Glutamatergic neuron (in vitro differentiated cells): ENCODE data around the gene ARRDC1. TPM values are rescaled to one million over a fixed set of nuclear protein-coding genes. Genes with fewer than 3 reads are reported as not detected.
A peak's percentile ranks its signal among the peaks of the same experiment; 100 is the strongest.

ENCODE experiments used
- DNase-seq: peaks from one replicate; pipeline ENCODE4 v3.0.0; 2022
- H3K27ac Mint-ChIP-seq: one replicate; pipeline ENCODE4 v1.8.0; 2020; ENCODE audit warnings: mild to moderate bottlenecking, mixed read lengths, inconsistent platforms; ENCODE audit not compliant: unreplicated experiment
- H3K27me3 Mint-ChIP-seq: one replicate; pipeline ENCODE4 v1.8.0; 2020; ENCODE audit warnings: mild to moderate bottlenecking, moderate library complexity, mixed read lengths, inconsistent platforms; ENCODE audit not compliant: unreplicated experiment
- H3K36me3 Mint-ChIP-seq: one replicate; pipeline ENCODE4 v1.8.0; 2020; ENCODE audit warnings: mild to moderate bottlenecking, mixed read lengths, inconsistent platforms; ENCODE audit not compliant: unreplicated experiment
- H3K4me1 Mint-ChIP-seq: one replicate; pipeline ENCODE4 v1.8.0; 2020; ENCODE audit warnings: mild to moderate bottlenecking, low read depth, mixed read lengths, inconsistent platforms; ENCODE audit not compliant: unreplicated experiment
- H3K4me3 Mint-ChIP-seq: one replicate; pipeline ENCODE4 v1.8.0; 2020; ENCODE audit warnings: mild to moderate bottlenecking, mixed read lengths, inconsistent platforms; ENCODE audit not compliant: unreplicated experiment
- H3K9me3 Mint-ChIP-seq: one replicate; pipeline ENCODE4 v1.8.0; 2020; ENCODE audit warnings: mild to moderate bottlenecking, moderate library complexity, mixed read lengths, inconsistent platforms; ENCODE audit not compliant: unreplicated experiment
- CTCF ChIP-seq: fragments of 200-600 bp; sonication (generic); IDR thresholded peaks from one replicate; pipeline ENCODE4 v1.5.0; 2021; ENCODE audit not compliant: partially characterized antibody, unreplicated experiment
- long read RNA-seq: library from polyadenylated mRNA; unstranded; transcript quantifications from one replicate; pipeline ENCODE4 v2.0.0, GENCODE V29; 2020; ENCODE audit not compliant: unreplicated experiment
- total RNA-seq: library from RNA; stranded (reverse); fragmentation: NEBNext Ultra II Directional; extraction: Animal tissue kit (Norgen Biotek cat#: 25700); gene quantifications from one replicate; pipeline ENCODE4 v1.2.1, GENCODE V29; 2021; ENCODE audit not compliant: unreplicated experiment

Gene ARRDC1
- total RNA-seq: 22.5 TPM
- long read RNA-seq, partial matches to known transcripts: 2 of 9 reads
- long read RNA-seq, other reads (novel, unspliced or antisense): 3 of 9 reads

GRCh38 chr9:137605121-137606004 is at the start of gene ARRDC1:
ARRDC1 (plus strand) TSS chr9:137605686; CDS start chr9:137605718, 32 bp downstream.
- peak; percentile 90 for DNase-seq
- TF ChIP-seq CTCF: no peak
- Mint-ChIP-seq H3K27ac (no peak within 1 kb of the TSS), H3K36me3 (no peaks in the 10 kb centered on the region), H3K9me3 (no peaks in the 10 kb centered on the region), H3K27me3 (peaks cover 11% of the 10 kb centered on the region), H3K4me1 (peaks cover 13% of the 10 kb centered on the region), H3K4me3 (peak within 1 kb of the TSS; percentile 84)

GRCh38 chr9:137556069-137556838 is 49.2 kb upstream of the ARRDC1 start:
- no peak for DNase-seq
- Mint-ChIP-seq H3K27me3 (peaks cover 4% of the 10 kb centered on the region), H3K9me3 (peaks cover 6% of the 10 kb centered on the region), H3K36me3 (peaks cover 9% of the 10 kb centered on the region), H3K4me1 (peaks cover 8% of the 10 kb centered on the region), H3K4me3 (no peak overlapping the region), H3K27ac (no peak overlapping the region)
- TF ChIP-seq CTCF: no peak

- Mint-ChIP-seq H3K27ac (no peak overlapping the region), H3K27me3 (peaks cover 1% of the 10 kb centered on the region), H3K9me3 (peaks cover 3% of the 10 kb centered on the region), H3K4me3 (no peak overlapping the region), H3K36me3 (peaks cover 5% of the 10 kb centered on the region), H3K4me1 (peaks cover 8% of the 10 kb centered on the region)
- TF ChIP-seq CTCF: no peak
- DNase-seq: no peak
Observed at GRCh38 chr9:137558127-137558526, 47.4 kb upstream of the ARRDC1 start.

- TF ChIP-seq CTCF: no peak
- H3K4me1 Mint-ChIP-seq: peaks cover 8% of the 10 kb centered on the region
- no peak overlapping the region for H3K4me3 Mint-ChIP-seq
- peaks cover 3% of the 10 kb centered on the region for H3K9me3 Mint-ChIP-seq
- DNase-seq: no peak
- H3K27me3 Mint-ChIP-seq: peaks cover 5% of the 10 kb centered on the region
- no peak overlapping the region for H3K27ac Mint-ChIP-seq
- peaks cover 5% of the 10 kb centered on the region for H3K36me3 Mint-ChIP-seq
Observed at GRCh38 chr9:137564134-137564533, 41.4 kb upstream of the ARRDC1 start.
